NCI-H226 (cell line): ENCODE results near the gene NRXN3.

ENCODE experiments used
- DNase-seq: peaks from one replicate; pipeline ENCODE4 v3.0.0-alpha.2; 2015

Gene NRXN3

DNA sequence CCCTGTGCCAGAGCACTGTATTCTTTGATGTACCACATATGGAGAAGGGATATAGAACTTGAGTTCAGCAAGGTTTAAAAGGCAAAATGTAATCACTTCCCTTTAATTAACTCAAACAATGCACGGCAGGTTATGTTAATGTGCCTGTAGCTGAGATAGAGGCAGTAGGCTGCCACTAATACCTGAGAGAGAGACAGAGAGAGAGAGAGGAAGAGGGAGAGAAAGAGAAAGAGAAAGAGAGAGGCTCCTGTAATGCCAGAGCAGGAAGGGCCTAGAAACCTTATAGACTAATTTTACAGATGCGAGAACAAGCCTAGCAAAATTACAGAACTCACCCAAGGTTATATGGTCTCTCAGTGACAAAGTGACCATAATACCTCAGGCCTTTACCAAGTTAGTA, 679.8 kb downstream of the NRXN3 start:
- no peak for DNase-seq

DNA sequence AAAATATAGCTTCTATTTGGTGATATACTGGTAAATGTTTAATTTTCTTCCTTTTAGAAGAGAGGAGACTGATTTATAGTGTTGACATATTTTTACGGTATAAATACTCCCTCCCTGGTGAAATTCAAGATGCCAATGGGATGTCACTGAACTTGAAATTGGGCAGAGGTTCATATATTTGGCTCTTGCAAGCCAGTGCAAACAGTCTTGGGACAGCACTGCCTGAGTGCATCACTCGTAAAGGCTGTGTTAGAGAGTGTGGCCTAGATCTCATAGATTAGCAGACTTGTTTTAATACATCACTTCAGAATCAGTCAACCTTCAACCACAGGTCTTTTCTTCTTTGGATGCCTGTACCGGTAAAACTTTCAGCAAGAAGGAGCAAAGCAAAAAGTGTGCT, 681.0 kb downstream of the NRXN3 start:
- no peak for DNase-seq

DNA sequence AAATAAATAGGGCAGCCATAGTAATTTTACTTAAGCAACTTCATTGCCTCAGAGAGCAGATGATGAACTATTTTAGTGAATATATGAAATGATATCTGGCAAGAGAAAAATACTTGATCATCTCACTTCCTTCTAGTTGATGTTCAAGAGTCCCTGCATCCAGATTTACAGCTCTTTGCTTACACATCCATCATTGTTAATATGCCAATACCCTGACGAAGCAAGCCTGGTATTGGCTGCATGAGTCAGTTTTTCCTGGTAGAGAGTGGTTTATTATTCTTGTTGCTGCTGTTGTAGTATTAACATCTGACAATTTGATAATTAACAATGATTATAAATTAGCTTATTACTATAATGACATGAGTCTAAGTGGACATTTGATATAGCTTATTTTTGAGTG, 681.9 kb downstream of the NRXN3 start:
- no peak for DNase-seq

DNA sequence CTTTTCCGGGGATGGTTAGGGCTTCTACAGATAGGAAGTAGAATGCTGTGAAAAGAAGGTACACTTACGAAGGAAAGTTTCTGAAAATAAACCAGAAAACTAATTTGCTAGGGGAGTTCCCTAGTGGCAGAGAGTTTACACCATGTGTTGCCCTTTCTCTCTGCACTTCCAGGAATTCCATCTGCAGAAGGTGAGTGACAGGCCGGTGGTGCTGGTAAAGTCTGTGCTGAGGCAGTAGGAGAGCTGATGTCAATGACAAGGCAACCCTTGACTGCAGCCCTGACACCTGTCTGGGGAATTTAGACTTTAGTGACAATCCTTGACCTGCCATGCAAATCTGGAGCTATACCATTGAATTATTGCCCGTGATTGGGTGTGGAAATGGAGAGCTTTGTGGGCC, 687.8 kb downstream of the NRXN3 start:
- no peak for DNase-seq

DNA sequence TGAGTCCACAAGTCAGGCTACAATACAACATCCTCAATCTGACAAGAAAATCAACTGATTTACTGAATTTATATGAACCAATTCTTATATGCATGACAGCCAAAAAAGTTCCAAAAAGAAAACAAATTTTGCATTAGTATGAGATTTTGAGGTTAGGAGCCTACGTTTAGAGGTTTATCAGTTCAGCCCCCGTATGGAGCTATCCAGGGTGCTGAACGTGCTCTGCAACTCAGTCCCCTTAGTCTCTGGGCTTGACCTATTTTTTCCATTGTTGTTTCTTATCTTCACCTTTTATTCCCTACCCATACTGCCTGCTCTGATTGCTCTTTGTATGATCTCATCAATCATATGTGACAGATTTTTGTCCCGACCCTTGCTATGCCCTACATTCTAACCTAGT, 693.0 kb downstream of the NRXN3 start:
- DNase-seq = peak; percentile 25

DNA sequence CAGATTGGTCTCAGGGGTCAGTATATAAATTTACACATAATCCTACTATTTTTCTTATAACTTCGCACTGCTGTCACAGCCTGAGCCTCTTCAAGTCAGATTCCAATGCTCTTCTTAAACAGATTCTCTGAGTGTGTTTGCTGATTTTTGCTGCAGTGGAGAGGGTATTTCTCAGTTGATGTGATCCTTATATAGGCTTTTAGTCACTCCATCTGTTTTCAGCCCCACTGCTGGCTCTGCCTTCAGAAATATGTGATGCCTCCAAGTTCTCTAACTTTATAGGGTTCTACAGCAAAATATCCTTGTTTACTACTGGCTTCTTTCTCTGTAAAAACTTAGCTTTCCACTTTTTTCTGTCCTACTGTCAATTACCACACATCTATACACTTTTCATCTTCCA, 702.7 kb downstream of the NRXN3 start:
- no peak for DNase-seq

DNA sequence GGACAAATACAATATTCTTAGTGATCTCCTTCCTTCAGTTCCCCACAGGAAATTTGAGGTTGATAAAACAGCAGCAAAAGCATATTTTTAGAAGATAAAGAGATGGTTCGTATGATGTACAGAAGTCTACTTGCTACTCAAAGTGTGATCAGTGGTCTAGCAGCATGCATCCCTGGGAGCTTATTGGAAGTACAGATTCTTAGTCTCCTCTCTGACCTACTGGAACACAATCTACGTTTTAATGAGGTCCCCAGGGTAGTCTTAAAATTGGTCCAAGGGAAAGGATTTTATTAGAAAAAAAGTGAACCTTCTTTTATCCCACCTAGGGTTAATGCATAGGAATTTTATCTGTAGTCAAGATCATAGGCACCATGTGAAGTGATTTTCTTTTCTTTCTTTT, 703.4 kb downstream of the NRXN3 start:
- no peak for DNase-seq

DNA sequence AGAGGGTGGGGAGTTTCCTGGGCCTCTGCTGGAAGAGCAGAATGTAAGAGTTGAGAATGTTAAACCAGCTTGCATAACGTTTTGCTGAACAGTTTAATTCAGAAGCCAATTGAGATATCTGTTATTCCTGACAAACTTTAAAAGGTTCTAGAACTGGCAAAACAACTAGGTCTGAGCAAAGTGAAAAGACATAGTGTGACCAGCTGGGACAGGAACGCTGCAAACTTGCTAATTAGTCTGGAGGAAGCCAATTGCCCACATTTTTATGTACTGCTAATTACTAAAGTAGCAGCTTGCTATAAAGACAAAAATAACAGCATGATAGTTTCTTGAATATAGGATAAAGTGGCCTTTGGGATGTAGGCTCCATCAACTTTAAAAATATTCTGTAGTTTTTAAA, 704.9 kb downstream of the NRXN3 start:
- no peak for DNase-seq

DNA sequence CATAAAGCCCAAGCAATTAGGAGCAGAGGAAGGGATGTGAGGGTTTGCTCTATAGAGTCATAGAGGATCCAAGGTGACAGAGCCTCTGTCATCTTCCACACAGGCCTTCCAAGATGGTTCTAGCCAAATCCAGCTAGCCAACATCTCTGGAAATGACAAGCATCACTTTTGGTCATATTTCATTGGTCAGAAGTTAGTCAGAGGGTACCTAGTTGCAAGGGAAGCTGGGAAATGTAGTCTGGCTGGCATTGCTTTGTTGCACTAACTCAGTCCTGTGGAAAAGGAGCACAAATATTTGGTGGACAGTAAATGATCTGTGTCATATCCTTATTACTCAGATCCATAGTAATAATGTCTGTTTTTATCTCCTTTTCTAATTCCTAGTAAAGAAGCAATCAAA, 715.7 kb downstream of the NRXN3 start:
- no peak for DNase-seq

DNA sequence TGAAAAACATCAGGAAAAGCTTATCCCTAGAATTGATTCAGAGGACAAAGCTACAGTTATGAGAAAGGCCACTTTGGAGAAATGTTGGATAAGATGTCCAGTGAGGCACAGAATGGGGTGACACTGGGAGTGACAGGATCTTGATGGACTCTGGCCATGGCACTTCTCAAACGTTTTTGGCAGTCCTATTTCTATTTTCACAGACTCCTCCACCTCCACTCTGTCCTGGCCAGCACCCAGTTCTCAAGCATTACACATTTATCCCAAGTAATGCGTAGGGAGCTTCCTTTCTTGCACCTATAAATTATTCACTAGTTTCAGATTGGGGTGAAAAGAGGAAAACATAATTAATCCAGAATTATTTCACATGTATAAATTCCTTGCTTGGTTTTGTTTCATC, 727.3 kb downstream of the NRXN3 start:
- DNase-seq = no peak

DNA sequence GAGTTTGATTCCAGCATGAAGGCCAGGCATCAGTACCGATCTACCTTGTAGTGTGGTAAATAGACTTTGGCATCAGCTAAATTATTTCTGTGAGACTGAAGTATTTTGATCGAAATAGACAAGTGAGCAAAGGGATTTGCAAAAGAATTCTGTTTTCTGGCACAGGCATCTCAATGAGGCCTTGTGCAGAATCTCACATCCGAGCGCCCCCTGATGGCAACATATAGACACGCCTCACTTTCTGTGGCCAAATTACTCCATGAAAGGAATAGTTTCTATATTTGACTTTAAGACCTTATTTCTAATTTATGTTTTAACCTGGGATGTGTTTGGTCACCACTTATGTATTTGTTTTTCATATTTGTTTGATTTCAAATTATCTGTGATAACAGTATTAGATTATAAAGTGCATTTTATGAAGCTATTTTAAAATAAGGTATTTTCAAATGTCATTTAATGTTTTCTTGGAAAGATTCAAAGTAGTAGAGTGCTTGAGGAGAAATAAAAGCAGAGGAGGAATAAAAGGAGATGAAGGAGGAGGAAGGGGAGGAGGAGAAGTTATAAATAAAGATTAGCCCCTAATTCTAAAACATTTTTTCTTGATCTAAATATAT, 731.9 kb downstream of the NRXN3 start:
- DNase-seq = peak; percentile 20

DNA sequence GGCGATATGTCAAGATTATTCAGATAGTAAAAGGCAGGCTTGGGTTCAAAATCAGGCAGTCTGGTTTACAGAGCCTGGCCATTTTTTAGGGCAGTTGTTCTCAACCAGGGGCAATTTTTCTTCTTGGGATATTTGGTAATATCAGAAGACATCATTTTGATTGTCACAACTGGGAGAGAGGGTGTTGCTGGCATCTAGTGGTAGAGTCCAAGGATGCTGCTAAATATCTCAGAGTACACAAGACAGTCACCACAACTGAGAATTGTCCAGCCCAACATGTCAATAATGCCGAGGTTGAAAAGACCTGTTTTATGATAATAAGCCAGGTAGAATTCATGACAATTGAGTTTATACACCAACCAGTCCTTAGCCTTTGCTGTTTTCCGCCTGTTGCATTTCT, 733.9 kb downstream of the NRXN3 start:
- DNase-seq = no peak

DNA sequence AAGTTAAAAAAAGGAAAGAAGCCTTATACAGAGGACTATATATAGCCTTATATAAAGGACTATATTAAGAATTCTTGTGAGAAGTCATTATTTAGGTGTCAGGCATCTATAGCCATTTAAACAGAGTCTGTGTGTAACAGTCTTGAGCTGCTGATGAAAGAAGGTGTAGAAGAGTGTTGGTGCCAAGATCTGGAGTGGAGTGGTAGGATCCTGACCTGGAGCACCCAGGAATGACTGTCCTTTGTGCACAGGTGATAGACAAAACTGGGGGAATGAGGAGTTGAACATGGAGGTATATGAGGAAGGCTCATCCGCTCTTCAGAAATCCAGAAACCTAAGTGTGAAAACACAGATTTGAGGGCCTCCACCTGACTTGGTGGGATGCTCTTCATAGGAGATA, 747.3 kb downstream of the NRXN3 start:
- DNase-seq = no peak

DNA sequence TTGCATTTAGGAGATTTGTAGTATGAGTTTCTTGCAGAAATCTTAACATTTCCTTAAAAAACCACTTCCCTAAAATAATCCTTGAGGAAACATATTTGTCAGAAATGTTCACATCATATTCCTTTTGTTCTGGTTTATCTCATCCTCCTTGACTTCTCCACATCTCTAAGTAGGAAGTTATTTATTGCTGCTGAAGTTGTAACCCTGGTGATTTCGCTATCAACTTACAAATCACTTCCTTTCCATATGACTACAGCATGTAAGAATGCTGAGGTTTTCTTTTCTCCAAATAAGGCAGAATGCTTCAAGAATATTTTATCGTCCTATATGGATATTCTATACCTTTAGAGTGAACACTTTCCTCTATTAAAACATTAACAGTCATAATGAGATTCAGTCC, 751.7 kb downstream of the NRXN3 start:
- DNase-seq = peak; percentile 67

DNA sequence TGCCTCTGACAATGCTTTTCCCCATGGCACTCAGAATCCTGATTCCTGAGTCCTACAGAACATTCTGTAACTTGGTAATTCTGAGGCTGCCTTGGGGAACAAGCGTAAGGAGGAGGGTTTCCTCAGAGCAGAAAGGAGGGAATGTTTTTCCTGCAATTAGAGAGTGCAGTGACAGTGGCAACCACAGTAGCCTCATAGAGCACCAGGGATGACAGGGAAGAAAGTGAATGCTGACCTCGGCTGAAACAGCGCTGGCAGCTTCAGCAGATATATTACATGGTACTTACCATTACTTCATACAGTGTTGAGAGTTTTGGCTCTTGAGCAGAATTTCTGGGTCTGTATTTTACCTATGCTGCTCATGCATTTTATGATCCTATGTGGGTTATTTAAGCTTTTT, 757.1 kb downstream of the NRXN3 start:
- DNase-seq = no peak

DNA sequence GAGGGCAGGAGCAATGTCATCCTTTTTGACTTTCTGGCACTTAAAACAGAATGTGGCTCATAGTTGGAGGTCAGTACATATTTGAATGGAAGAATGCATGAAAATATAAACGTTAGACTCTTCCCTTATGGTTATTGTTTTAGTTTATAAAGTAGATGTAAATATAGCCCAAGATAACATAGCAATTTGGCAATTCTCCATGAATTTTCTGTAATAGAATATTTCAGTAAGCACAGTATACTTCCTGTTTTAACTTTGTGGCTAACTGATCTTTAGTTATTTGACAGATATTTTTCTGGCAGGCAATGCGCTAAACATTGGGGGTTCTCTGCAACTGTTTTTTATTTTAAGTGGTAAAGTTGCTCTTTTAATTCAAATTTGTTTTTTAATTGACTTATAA, 763.0 kb downstream of the NRXN3 start:
- no peak for DNase-seq

DNA sequence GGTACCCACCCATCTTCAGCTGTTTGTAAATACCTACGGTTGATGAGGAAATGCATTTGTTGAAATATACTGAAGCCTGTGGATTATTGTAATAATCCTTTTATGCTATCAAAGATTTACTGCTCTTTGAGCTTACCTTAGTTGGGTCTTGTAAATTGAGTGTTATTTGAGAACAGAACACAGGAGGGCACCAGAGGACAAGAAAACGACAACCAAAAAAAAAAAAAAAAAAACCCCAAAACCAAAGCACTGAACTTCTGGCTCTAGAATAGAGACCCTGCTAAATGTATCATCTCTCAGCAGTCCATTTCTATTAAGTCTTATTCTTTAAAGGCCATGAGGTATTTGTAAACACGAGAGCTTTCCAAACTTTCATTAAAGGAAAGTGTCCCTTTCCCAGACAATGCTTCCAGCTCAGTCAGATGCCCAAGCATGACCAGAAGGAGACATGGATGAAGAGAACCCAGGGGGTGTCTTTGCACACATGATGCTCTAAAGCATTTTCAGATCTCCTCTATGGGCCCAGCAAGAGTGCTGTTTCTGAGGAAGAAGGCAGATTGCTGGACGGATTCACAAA, 763.9 kb downstream of the NRXN3 start:
- no peak for DNase-seq

DNA sequence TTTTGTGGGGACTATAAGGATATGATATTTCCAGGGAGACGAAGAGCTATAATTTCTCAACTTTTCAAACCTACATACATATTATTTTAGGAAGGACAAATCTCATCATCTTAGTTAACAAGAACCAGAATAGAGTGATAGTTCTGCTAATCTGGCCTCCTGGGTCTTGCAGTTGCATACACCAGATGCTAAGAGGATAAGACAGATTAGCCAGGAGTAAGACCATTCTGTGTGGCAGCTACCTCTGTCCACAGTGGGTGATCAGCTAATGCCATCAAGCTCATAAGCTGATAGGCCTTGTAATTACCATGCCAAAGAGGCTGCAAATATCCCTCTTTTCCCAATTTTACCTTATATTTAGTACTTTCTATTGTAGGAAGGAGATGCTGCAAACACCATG, 776.8 kb downstream of the NRXN3 start:
- no peak for DNase-seq

DNA sequence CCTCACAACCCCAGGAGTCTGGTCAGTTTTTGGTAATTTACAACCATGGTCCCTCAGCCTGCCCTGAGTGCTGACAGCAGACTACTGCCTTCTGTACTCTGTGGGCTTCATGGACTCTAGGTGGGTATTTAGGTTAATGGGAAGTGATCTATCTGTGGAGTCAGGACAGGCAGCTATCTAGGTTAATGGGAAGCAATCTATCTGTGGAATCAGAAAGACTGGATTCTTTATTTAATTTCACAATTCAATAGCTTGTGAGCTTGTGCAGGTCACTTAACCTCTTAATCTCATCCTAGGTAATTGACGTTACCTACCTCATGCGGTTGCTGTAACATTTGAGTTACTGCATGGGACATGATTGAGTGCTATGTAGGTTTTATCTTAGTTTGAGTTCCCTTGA, 777.5 kb downstream of the NRXN3 start:
- DNase-seq = no peak

DNA sequence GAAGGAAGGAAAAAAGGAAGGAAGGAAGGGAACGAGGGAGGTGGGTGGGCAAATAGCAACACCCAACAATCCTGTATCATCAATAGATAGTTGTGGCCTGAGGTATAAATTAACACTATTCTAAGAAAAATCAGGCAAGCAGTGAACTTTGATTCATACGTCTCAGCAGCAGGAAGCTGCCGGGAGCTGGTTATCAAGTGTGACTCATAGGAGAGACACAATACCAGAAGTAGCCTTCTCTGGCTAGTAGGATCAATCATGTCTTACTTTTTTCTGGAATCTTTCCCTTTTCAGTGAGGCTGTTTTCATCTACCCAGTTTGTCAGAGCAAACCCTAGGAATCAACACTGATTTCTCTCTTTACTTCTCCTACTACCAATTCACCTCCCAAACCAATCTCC, 780.5 kb downstream of the NRXN3 start:
- peak; percentile 61 for DNase-seq

DNA sequence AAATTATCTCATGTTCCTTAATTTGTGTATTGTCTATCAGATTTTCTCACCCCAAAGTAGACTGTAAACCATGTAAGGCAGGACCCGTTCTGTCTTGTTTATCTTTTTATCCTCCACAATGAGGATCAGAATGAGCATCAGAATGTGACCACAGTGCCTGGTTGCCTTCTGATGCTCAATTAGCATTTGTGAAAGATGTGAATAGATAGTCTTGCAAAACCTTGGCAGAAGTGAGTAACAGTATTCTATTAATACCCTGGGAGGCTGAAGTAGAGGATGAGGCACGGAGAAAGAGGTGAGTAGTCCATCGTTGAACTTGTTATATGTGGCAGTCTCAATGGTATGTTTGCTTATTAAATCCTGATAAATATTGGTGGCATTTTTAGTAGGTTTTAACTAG, 781.4 kb downstream of the NRXN3 start:
- DNase-seq = no peak

DNA sequence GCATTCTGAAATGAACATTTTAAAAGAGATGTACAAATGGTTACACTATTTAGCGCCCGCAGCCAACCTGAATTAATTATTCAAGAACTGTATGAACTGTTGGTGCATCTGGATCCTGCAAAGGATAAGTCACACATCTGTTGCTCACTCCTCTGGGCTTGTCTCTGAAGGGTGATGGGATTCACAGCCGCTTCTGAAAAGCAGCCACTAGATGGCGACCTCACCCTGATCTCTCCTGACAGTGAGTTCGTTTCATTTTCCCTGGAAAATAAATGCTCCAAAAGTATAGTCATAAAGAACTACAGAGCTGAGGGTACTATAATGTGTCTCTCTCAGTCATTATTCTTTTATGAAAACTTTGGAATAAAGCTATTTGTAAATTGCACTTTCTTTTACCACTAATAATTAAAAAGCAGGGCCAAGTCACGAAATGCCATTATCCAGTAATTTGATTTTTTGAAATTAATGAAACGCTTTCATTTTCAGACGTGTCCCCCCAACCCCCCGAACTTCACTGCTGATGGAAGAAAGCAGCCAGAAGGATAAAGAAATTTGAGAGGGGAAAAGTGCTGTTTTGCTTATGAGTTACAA, 789.6 kb downstream of the NRXN3 start:
- DNase-seq = peak; percentile 42

DNA sequence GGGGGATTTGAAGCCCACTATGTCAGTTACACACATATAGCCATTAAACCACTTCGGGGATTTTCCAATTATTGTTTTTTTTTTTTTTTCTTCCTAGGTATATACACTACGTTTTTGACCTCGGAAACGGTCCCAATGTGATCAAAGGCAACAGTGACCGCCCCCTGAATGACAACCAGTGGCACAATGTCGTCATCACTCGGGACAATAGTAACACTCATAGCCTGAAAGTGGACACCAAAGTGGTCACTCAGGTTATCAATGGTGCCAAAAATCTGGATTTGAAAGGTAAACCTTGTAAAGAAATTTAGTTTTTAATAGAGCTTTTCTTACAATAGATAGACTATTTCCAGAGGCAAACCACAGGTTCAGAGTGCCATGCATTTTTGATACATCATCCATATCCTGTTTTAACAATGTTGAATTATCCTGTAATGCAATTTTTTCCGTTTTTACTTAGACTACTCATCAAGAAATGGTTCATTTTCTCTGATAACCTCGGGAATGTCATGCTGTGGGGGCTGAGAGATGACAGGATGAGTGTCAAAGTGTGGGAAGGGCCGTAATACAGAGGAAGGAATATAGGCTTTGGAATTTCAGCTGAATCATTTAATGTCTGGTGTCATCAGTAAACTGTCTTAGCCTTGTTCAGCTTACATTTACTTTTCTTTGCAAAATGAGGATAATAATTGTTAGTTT, 797.1 kb downstream of the NRXN3 start:
- peak; percentile 78 for DNase-seq

DNA sequence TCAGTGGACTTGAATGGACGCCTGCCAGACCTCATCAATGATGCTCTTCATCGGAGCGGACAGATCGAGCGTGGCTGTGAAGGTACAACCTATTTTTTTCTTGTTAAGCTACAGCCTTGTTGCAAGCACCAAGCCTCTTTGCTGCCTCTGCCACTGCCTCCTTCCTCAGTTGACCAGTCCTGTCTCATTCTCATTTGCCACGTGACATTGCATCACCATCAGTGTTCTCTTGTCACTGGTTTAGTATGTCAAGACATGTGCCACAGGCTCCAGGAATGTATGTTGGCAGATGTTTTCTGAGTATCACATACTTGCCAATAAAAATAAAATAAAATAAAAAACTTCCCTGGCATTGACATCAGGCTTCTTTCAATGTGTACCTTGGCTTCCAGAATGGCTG, 798.1 kb downstream of the NRXN3 start:
- no peak for DNase-seq
